DOHH2 (cell line): ENCODE data around the gene SLFN5.

ENCODE experiments used
- EZH2phosphoT487 ChIP-seq: fragments of 200-600 bp; sonication (generic); IDR thresholded peaks from 2 replicates; pipeline ENCODE4 v1.6.1; 2017; ENCODE audit warnings: borderline replicate concordance, mild to moderate bottlenecking, antibody characterized with exemption, low read length, moderate library complexity, mixed read lengths
- TF ChIP-seq, protein P1 (sequence below): fragments of 200-600 bp; sonication (generic); IDR thresholded peaks from one replicate; pipeline ENCODE4 v1.5.1; 2014; ENCODE audit warnings: antibody characterized with exemption, mild to moderate bottlenecking, low read depth, low read length; ENCODE audit not compliant: poor library complexity, severe bottlenecking

GRCh38 chr17:35213412-35213940 is 29.4 kb upstream of the SLFN5 start:
- TF ChIP-seq, protein P1, sequence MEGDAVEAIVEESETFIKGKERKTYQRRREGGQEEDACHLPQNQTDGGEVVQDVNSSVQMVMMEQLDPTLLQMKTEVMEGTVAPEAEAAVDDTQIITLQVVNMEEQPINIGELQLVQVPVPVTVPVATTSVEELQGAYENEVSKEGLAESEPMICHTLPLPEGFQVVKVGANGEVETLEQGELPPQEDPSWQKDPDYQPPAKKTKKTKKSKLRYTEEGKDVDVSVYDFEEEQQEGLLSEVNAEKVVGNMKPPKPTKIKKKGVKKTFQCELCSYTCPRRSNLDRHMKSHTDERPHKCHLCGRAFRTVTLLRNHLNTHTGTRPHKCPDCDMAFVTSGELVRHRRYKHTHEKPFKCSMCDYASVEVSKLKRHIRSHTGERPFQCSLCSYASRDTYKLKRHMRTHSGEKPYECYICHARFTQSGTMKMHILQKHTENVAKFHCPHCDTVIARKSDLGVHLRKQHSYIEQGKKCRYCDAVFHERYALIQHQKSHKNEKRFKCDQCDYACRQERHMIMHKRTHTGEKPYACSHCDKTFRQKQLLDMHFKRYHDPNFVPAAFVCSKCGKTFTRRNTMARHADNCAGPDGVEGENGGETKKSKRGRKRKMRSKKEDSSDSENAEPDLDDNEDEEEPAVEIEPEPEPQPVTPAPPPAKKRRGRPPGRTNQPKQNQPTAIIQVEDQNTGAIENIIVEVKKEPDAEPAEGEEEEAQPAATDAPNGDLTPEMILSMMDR, result no peak
- TF ChIP-seq EZH2phosphoT487, result no peak
